H9 (cell line): ENCODE data around the gene CCDC116. TPM values are rescaled to one million over a fixed set of nuclear protein-coding genes. Genes with fewer than 3 reads are reported as not detected.

ENCODE experiments used
- DNase-seq: peaks from one replicate; pipeline ENCODE4 v3.0.0-alpha.2; 2017
- H2AFZ ChIP-seq: one replicate; pipeline ENCODE4 v1.6.1; 2013; ENCODE audit warnings: mild to moderate bottlenecking, low read length, control low read depth, moderate library complexity
- H2AK5ac ChIP-seq: 2 replicates; pipeline ENCODE4 v1.6.1; 2013; ENCODE audit warnings: low read length, control low read depth, mixed read lengths; ENCODE audit not compliant: insufficient read length
- H2BK120ac ChIP-seq: one replicate; pipeline ENCODE4 v1.6.1; 2013; ENCODE audit warnings: low read depth, mild to moderate bottlenecking, low read length, control low read depth, inconsistent platforms; ENCODE audit not compliant: poor library complexity, severe bottlenecking
- H2BK12ac ChIP-seq: 2 replicates; pipeline ENCODE4 v1.6.1; 2013; ENCODE audit warnings: low read length, control low read depth, mixed read lengths, low read depth; ENCODE audit not compliant: insufficient read length
- H2BK15ac ChIP-seq: 2 replicates; pipeline ENCODE4 v1.6.1; 2013; ENCODE audit warnings: low read depth, low read length, control low read depth
- H2BK20ac ChIP-seq: one replicate; pipeline ENCODE4 v1.6.1; 2013; ENCODE audit warnings: low read depth, mild to moderate bottlenecking, low read length, control low read depth, inconsistent platforms; ENCODE audit not compliant: poor library complexity, severe bottlenecking
- H2BK5ac ChIP-seq: 2 replicates; pipeline ENCODE4 v1.6.1; 2013; ENCODE audit warnings: low read length, control low read depth, mixed read lengths; ENCODE audit not compliant: insufficient read length
- H3K14ac ChIP-seq: 2 replicates; pipeline ENCODE4 v1.6.1; 2013; ENCODE audit warnings: low read length, control low read depth; ENCODE audit not compliant: insufficient read depth
- H3K18ac ChIP-seq: 2 replicates; pipeline ENCODE4 v1.6.1; 2013; ENCODE audit warnings: low read depth, mild to moderate bottlenecking, mixed read lengths, low read length, control low read depth; ENCODE audit not compliant: insufficient read length
- H3K23ac ChIP-seq: 2 replicates; pipeline ENCODE4 v1.6.1; 2013; ENCODE audit warnings: low read length, control low read depth, mixed read lengths, low read depth; ENCODE audit not compliant: insufficient read length
- H3K23me2 ChIP-seq: 2 replicates; pipeline ENCODE4 v1.6.1; 2013; ENCODE audit warnings: low read depth, mild to moderate bottlenecking, mixed read lengths, low read length, control low read depth; ENCODE audit not compliant: insufficient read length, poor library complexity, severe bottlenecking
- H3K27ac ChIP-seq: 2 replicates; pipeline ENCODE4 v1.5.1; 2013; ENCODE audit warnings: low read length, control low read depth, mixed read lengths, low read depth; ENCODE audit not compliant: insufficient read length
- H3K27me3 ChIP-seq: 2 replicates; pipeline ENCODE4 v1.6.1; 2013; ENCODE audit warnings: low read length, control low read depth, inconsistent platforms; ENCODE audit not compliant: insufficient read depth
- H3K4ac ChIP-seq: 2 replicates; pipeline ENCODE4 v1.6.1; 2013; ENCODE audit warnings: low read depth, mild to moderate bottlenecking, control low read depth, inconsistent platforms, low read length, moderate library complexity
- H3K4me1 ChIP-seq: 2 replicates; pipeline ENCODE4 v1.6.1; 2013; ENCODE audit warnings: low read length, control low read depth, inconsistent platforms; ENCODE audit not compliant: insufficient read depth
- H3K4me2 ChIP-seq: 2 replicates; pipeline ENCODE4 v1.6.1; 2013; ENCODE audit warnings: low read length, control low read depth, mixed read lengths; ENCODE audit not compliant: insufficient read length, insufficient read depth
- H3K56ac ChIP-seq: 2 replicates; pipeline ENCODE4 v1.6.1; 2013; ENCODE audit warnings: low read depth, mild to moderate bottlenecking, mixed read lengths, low read length, control low read depth; ENCODE audit not compliant: insufficient read length
- H3K79me1 ChIP-seq: 2 replicates; pipeline ENCODE4 v1.6.1; 2013; ENCODE audit warnings: low read depth, mild to moderate bottlenecking, moderate library complexity, low read length, control low read depth, inconsistent platforms; ENCODE audit not compliant: insufficient read depth, poor library complexity, severe bottlenecking
- H3K79me2 ChIP-seq: 2 replicates; pipeline ENCODE4 v1.6.1; 2013; ENCODE audit warnings: low read length, control low read depth, inconsistent platforms; ENCODE audit not compliant: insufficient read depth
- H3K9ac ChIP-seq: 2 replicates; pipeline ENCODE4 v1.6.1; 2013; ENCODE audit warnings: low read length, control low read depth, mixed read lengths; ENCODE audit not compliant: insufficient read length; ENCODE audit errors: extremely low read depth
- H3K9me3 ChIP-seq: one replicate; pipeline ENCODE4 v1.6.1; 2013; ENCODE audit warnings: low read depth, low read length, inconsistent platforms; ENCODE audit not compliant: control insufficient read depth
- H3T11ph ChIP-seq: one replicate; pipeline ENCODE4 v1.6.1; 2013; ENCODE audit warnings: mild to moderate bottlenecking, low read length, control low read depth, inconsistent platforms
- H4K20me1 ChIP-seq: one replicate; pipeline ENCODE4 v1.6.1; 2013; ENCODE audit not compliant: control insufficient read depth, insufficient read length, insufficient read depth
- H4K5ac ChIP-seq: 2 replicates; pipeline ENCODE4 v1.6.1; 2013; ENCODE audit warnings: low read depth, mild to moderate bottlenecking, mixed read lengths, low read length, control low read depth; ENCODE audit not compliant: insufficient read length
- H4K8ac ChIP-seq: replicated peaks from 2 replicates; pipeline ENCODE4 v1.6.1; 2013; ENCODE audit warnings: low read length, control low read depth, mixed read lengths, low read depth; ENCODE audit not compliant: insufficient read length
- H4K91ac ChIP-seq: 2 replicates; pipeline ENCODE4 v1.6.1; 2013; ENCODE audit warnings: low read depth, mild to moderate bottlenecking, moderate library complexity, mixed read lengths, low read length, control low read depth; ENCODE audit not compliant: insufficient read length
- H3K27ac Mint-ChIP-seq, 3 experiments: 2 replicates in 2 of 3; 3 replicates in 1 of 3; pipeline ENCODE4 v1.8.0; 2020 to 2021; ENCODE audit warnings: mixed read lengths in 3 of 3, mild to moderate bottlenecking in 1 of 3, moderate library complexity in 1 of 3
- H3K27me3 Mint-ChIP-seq: 2 replicates; pipeline ENCODE4 v1.8.0; 2021; ENCODE audit warnings: low read depth, mild to moderate bottlenecking, moderate library complexity, mixed read lengths
- H3K36me3 Mint-ChIP-seq, 3 experiments: 2 replicates in 2 of 3; 3 replicates in 1 of 3; pipeline ENCODE4 v1.8.0; 2020 to 2021; ENCODE audit warnings: low read depth in 3 of 3, mixed read lengths in 3 of 3; ENCODE audit not compliant: insufficient read depth in 1 of 3
- H3K4me1 Mint-ChIP-seq, 2 experiments: 2 replicates each; pipeline ENCODE4 v1.8.0; 2020; ENCODE audit warnings: mixed read lengths in 2 of 2
- H3K4me3 Mint-ChIP-seq, 2 experiments: 2 replicates in 1 of 2; 3 replicates in 1 of 2; pipeline ENCODE4 v1.8.0; 2020 to 2021; ENCODE audit warnings: mild to moderate bottlenecking in 2 of 2, mixed read lengths in 2 of 2, moderate library complexity in 1 of 2
- H3K9me3 Mint-ChIP-seq, 2 experiments: 2 replicates in 1 of 2; 3 replicates in 1 of 2; pipeline ENCODE4 v1.8.0; 2020; ENCODE audit warnings: mild to moderate bottlenecking in 2 of 2, mixed read lengths in 2 of 2, moderate library complexity in 1 of 2
- CTCF ChIP-seq: fragments of 200-600 bp; sonication (generic); conservative IDR thresholded peaks from 3 replicates; pipeline ENCODE4 v1.8.0; 2021; ENCODE audit warnings: antibody characterized with exemption, mild to moderate bottlenecking
- WGBS: extraction: QIAGEN DNeasy Blood & Tissue Kit; methylation state at CpG from one replicate; pipeline ENCODE4 v1.1.7; 2013; ENCODE audit warnings: missing lambda C conversion rate, low lambda C conversion rate, mixed read lengths; ENCODE audit not compliant: insufficient read length; ENCODE audit errors: extremely low coverage; 5-methylcytosine and 5-hydroxymethylcytosine counted together
- total RNA-seq: library from RNA; stranded (reverse); gene quantifications from 2 replicates; pipeline ENCODE4 v1.2.1, GENCODE V29; 2021

CCDC116 gene
- total RNA-seq, 1 experiment from 2014 or later, result 0.63 TPM

- WGBS, result no CpG with 5 or more reads among the region's 6 CpGs
Observed at GRCh38 chr22:21602579-21602978, 30.0 kb upstream of the CCDC116 start.

More at GRCh38 chr22:21602579-21602978, 30.0 kb upstream of the CCDC116 start:
- no peaks in the 10 kb centered on the region for H3K4me1 ChIP-seq
- no peak overlapping the region for H3T11ph ChIP-seq
- H2AK5ac ChIP-seq, result no peak overlapping the region
- no peak overlapping the region for H2BK20ac ChIP-seq
- H3K4ac ChIP-seq, result no peak overlapping the region
- peaks cover 9% of the 10 kb centered on the region for H3K79me1 ChIP-seq
- H3K27me3 Mint-ChIP-seq, result no peaks in the 10 kb centered on the region
- H3K79me2 ChIP-seq, result peaks cover 18% of the 10 kb centered on the region; the same call in 1 of the 2 replicates
- H4K20me1 ChIP-seq, result peaks cover 2% of the 10 kb centered on the region
- H3K23me2 ChIP-seq, result peaks cover 3% of the 10 kb centered on the region
- H3K14ac ChIP-seq, result no peak overlapping the region
- H2BK120ac ChIP-seq, result no peak overlapping the region
- H3K18ac ChIP-seq, result no peak overlapping the region
- no peak overlapping the region for H3K4me3 Mint-ChIP-seq
- no peak overlapping the region for H4K8ac ChIP-seq
- H3K23ac ChIP-seq, result no peak overlapping the region
- H2BK5ac ChIP-seq, result no peak overlapping the region
- H4K91ac ChIP-seq, result no peak overlapping the region
- H4K5ac ChIP-seq, result no peak overlapping the region
- no peak overlapping the region for H3K27ac ChIP-seq
- no peak overlapping the region for H2BK12ac ChIP-seq
- no peaks in the 10 kb centered on the region for H3K9me3 ChIP-seq
- no peaks in the 10 kb centered on the region for H3K27me3 ChIP-seq
- H3K4me2 ChIP-seq, result no peak overlapping the region
- no peak for DNase-seq
- no peaks in the 10 kb centered on the region for H3K9me3 Mint-ChIP-seq
- no peak overlapping the region for H2AFZ ChIP-seq
- peaks cover 2 to 19% (median 16%) of the 10 kb centered on the region in 3 experiments; a peak in 6 of 7 replicates for H3K36me3 Mint-ChIP-seq
- no peak overlapping the region for H2BK15ac ChIP-seq
- H3K9ac ChIP-seq, result no peak overlapping the region
- no peak overlapping the region for H3K56ac ChIP-seq
- no peak for TF ChIP-seq CTCF
- peak overlapping the region in 2 of 3 experiments; percentile 7 to 57; a peak in 2 of 7 replicates for H3K27ac Mint-ChIP-seq
- peaks cover 3 to 8% of the 10 kb centered on the region in 2 experiments for H3K4me1 Mint-ChIP-seq
